ENCODE results near the gene PFKFB3.

DNA sequence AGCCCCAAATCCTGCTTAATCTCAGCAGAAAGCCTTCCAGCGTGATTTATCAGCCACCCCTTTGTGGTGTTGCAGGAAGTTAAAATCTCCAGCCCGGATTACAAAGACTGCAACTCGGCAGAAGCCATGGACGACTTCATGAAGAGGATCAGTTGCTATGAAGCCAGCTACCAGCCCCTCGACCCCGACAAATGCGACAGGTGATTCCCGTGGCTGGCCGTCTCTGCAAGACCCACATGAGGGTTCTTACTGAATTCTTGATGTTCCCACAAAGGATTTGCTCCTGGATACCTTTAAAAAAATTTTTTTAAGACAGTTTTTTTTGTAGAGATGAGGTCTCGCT is 16.7 kb downstream of the PFKFB3 start:
- TF ChIP-seq, protein P1, sequence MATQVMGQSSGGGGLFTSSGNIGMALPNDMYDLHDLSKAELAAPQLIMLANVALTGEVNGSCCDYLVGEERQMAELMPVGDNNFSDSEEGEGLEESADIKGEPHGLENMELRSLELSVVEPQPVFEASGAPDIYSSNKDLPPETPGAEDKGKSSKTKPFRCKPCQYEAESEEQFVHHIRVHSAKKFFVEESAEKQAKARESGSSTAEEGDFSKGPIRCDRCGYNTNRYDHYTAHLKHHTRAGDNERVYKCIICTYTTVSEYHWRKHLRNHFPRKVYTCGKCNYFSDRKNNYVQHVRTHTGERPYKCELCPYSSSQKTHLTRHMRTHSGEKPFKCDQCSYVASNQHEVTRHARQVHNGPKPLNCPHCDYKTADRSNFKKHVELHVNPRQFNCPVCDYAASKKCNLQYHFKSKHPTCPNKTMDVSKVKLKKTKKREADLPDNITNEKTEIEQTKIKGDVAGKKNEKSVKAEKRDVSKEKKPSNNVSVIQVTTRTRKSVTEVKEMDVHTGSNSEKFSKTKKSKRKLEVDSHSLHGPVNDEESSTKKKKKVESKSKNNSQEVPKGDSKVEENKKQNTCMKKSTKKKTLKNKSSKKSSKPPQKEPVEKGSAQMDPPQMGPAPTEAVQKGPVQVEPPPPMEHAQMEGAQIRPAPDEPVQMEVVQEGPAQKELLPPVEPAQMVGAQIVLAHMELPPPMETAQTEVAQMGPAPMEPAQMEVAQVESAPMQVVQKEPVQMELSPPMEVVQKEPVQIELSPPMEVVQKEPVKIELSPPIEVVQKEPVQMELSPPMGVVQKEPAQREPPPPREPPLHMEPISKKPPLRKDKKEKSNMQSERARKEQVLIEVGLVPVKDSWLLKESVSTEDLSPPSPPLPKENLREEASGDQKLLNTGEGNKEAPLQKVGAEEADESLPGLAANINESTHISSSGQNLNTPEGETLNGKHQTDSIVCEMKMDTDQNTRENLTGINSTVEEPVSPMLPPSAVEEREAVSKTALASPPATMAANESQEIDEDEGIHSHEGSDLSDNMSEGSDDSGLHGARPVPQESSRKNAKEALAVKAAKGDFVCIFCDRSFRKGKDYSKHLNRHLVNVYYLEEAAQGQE (IDR thresholded peaks at IDR 0.05; ENCODE audit: low read depth): no peak
- TF ChIP-seq EP300 (IDR thresholded peaks at IDR 0.05; ENCODE audit: borderline replicate concordance) (no peak), YY1 (IDR thresholded peaks at IDR 0.05; ENCODE audit: low read depth) (no peak), RAD21 (IDR thresholded peaks at IDR 0.05; ENCODE audit: low read depth) (no peak), CEBPB (IDR thresholded peaks at IDR 0.05) (no peak), NFIC (IDR thresholded peaks at IDR 0.05) (no peak), EGR1 (IDR thresholded peaks at IDR 0.05) (no peak)
- TF ChIP-seq, protein P2, sequence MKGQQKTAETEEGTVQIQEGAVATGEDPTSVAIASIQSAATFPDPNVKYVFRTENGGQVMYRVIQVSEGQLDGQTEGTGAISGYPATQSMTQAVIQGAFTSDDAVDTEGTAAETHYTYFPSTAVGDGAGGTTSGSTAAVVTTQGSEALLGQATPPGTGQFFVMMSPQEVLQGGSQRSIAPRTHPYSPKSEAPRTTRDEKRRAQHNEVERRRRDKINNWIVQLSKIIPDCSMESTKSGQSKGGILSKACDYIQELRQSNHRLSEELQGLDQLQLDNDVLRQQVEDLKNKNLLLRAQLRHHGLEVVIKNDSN (IDR thresholded peaks at IDR 0.05): no peak
